Measurements from ENCODE around the gene GSTA5.
"Not testable (repeated sequence)": the region's sequence is repeated elsewhere in the genome, so short reads cannot be mapped to it uniquely, and the experiment has no call there.

GSTA5 gene

GRCh38 chr6:52840763-52841585, at the start of gene GSTA5:
Gene GSTA5, minus strand, starts transcription at chr6:52840813.
- no peak for DNase-seq

- DNase-seq, result no peak
Measured at GRCh38 chr6:52890018-52890417, 49.4 kb upstream of the GSTA5 start.

DNA sequence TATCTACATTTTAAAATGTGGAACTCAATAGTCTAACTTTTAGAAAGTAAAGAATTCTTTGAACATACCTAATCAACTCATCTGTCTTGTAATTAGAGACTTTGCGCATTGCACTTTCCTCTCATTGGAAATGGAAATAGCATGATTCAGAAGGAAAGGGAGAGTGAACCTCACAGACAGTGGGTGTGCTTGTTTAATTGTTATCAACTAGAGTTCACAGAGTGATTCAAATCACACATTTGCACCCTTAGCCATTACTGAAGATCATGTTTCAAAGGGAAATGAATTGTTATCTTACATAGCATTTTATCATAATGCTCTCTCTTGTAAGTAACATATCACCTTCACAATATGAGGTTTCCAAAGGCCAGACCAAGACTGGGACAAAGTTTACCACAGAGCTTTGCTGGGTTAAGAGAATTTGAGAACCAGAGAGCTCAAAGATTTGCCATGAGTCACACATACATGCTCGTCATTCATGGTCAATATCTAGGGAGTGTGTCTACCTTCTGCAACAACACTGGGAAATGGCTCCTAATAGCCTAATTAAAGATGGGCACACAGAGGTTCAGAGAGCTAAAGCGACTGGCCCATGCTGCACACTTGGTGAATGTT, 47.4 kb upstream of the GSTA5 start:
- DNase-seq, result no peak

- peak; percentile 82 for DNase-seq
Measured at GRCh38 chr6:52881996-52882841, 41.6 kb upstream of the GSTA5 start.

DNA sequence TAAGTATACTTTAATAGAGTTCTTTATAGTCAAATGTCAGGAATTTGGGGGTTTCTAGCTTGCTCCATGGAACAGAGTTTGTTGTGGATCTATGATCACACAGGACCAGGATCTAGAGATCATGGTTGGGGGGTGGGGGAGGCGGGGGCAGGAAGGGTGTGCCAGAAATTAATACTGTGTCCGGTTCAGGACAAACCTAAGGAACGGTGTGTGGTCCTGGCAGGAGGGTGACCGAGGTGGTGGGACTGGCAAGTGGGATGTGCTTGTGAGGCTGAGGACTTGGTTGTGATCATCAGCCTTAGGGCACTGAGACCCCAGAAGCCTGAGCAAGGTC, 41.0 kb upstream of the GSTA5 start:
- no peak for DNase-seq

- no peak for DNase-seq
Measured at GRCh38 chr6:52877786-52878185, 37.2 kb upstream of the GSTA5 start.

DNA sequence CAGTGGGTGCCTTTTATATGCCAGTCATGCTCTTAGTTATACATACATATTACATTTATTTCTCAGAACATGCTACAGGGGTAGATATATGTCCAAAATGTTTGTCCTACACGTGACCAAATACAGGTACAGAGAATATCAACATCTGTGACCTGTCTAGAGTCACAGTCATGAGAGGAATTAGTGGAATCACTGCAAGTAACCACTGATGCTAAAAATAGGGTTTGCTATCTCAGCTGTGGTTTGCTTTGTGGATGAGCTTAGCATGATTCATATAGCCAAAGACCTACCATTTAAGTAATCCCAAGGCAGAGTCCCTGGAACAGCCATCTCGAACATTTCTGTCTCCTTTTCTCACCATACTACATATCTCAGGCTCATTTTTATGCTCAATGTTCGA, 36.6 kb upstream of the GSTA5 start:
- peak; percentile 12 for DNase-seq

DNA sequence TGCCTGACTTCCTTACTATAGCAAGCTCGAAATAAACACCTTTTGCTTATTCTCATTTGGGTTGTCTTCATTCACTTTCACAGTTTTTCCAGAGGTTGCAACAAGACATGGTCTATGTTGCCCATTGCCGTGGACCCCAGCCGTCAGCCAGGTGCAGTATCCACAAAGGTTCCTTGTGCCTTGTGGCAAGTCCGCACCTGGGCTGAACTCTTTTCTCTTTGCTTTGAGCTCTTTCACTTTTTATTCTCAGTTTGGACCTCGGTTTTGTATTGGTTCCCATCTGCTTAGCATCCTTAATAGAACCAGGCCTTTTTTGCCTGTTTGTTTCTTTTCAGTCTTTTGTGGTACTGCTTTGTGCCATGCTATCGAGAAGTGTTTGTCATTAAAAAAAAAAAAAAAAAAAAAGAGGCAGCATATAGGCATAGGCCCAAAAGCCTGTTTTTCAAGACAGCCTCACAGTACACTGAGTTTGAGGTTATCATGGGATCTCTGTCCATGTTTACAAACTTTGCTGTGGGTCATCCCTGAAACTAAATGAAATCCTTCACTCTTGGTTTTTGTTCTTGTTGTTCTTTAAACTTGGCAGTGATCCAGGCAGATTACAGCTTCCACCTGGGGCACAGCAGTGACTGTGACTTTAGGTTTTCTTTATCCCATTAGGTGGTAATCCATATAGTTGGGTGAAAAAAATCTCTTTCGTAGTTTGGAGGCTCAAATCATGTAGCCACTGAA, 35.6 kb upstream of the GSTA5 start:
- DNase-seq, result no peak

- DNase-seq, result no peak
Measured at GRCh38 chr6:52872031-52872430, 31.4 kb upstream of the GSTA5 start.

DNA sequence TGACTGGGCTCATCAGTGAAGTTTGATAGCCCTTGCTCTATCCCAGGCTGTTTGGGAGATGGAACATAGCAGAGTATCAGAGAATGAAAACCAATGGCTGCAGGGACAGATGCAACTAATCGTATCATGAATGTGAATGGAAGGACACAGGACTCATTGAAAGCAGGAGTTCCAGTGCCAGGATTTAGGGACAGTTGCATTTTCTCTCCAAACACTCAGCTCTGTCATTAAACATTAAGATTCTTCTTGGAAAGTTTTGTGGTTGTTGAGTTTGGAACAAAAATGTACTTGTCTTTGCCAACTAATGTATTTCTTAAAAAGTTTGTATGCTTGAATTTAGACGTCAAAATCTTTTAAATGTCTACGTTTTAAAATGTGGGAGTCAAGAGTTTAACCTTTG, 31.0 kb upstream of the GSTA5 start:
- no peak for DNase-seq

- DNase-seq, result not testable (repeated sequence)
Measured at GRCh38 chr6:52870335-52871091, 29.9 kb upstream of the GSTA5 start.

GRCh38 chr6:52868899-52869298, 28.3 kb upstream of the GSTA5 start:
- DNase-seq, result not testable (repeated sequence)

GRCh38 chr6:52868240-52868639, 27.6 kb upstream of the GSTA5 start:
- no peak for DNase-seq

DNA sequence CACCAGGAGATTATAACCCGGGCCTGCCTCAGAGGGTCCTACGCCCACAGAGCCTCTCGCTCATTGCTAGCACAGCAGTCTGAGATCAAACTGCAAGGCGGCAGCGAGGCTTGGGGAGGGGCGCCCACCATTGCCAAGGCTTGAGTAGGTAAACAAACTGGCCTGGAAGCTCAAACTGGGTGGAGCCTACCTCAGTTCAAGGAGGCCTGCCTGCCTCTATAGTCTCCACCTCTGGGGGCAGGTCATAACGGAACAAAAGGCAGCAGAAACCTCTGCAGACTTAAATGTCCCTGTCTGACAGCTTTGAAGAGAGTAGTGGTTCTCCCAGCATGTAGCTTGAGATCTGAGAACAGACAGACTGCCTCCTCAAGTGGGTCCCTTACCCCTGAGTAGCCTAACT, 20.5 kb upstream of the GSTA5 start:
- not testable (repeated sequence) for DNase-seq

DNA sequence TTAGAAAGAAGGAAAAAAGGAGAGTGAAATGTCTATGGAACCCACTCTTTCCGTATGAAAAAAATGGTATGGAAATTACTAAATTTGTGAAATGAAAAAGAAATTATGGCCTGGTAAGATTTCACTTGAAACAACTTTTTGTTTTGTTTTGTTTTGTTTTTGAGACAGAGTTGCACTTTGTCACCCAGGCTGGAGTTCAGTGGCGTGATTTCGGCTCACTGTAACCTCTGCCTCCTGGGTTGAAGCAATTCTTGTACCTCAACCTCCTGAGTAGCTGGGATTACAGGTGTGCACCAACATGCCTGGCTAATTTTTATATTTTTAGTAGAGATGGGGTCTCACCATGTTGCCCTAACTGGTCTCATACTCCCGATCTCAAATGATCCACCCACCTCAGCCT, 17.8 kb upstream of the GSTA5 start:
- no peak for DNase-seq

DNA sequence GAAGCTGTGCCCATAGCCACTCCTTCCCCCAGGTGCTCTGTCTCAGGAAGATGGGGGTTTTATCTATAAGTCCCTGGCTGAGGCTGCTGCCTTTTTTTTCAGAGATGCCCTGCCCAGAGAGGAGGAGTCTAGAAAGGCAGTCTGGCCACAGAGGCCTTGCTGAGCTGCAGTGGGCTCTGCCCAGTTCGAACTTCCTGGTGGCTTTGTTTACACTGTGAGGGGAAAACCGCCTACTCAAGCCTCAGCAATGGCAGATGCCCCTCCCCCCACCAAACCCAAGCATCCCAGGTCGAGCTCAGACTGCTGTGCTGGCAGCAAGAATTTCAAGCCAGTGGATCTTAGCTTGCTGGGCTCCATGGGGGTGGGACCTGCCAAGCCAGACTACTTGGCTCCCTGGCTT, 15.5 kb upstream of the GSTA5 start:
- not testable (repeated sequence) for DNase-seq

GRCh38 chr6:52849137-52849536, 8.5 kb upstream of the GSTA5 start:
- DNase-seq, result no peak

DNA sequence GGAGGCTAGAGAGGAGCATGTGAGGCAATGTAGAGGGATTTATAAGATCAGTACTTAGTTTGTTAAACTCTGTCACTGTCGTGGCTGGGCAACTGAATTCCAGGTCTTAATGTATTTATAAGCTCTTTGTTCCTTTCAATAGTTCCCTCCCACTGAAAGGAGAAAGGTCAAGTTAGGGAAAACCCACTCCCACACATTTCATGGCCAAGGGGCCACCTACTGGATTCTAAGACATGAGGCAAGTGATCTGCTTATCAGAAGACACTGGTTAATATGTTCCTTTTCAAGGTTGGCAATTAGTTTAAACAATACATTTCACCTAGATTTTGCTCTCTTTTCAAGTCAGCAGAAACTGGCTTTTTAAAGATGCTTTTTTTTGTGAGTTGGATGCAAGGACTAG, 5.4 kb upstream of the GSTA5 start:
- no peak for DNase-seq

DNA sequence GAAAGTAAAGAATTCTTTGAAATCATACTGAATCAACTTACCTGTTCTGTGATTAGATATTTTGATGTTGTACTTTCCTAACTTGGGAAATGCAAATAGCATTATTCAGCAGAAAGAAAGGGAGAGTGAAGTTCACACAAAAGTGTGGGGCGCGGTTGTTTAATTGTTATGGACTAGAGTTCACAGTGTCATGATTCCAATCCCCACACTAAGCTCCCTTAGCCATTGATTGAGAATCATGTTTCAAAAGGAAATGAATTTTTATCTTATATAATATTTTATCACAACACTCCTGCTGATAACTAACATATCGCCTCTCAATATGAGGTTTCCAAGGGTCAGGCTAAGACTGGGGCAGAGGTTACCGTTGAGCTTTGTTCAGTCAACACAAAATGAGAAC, 3.0 kb upstream of the GSTA5 start:
- no peak for DNase-seq

DNA sequence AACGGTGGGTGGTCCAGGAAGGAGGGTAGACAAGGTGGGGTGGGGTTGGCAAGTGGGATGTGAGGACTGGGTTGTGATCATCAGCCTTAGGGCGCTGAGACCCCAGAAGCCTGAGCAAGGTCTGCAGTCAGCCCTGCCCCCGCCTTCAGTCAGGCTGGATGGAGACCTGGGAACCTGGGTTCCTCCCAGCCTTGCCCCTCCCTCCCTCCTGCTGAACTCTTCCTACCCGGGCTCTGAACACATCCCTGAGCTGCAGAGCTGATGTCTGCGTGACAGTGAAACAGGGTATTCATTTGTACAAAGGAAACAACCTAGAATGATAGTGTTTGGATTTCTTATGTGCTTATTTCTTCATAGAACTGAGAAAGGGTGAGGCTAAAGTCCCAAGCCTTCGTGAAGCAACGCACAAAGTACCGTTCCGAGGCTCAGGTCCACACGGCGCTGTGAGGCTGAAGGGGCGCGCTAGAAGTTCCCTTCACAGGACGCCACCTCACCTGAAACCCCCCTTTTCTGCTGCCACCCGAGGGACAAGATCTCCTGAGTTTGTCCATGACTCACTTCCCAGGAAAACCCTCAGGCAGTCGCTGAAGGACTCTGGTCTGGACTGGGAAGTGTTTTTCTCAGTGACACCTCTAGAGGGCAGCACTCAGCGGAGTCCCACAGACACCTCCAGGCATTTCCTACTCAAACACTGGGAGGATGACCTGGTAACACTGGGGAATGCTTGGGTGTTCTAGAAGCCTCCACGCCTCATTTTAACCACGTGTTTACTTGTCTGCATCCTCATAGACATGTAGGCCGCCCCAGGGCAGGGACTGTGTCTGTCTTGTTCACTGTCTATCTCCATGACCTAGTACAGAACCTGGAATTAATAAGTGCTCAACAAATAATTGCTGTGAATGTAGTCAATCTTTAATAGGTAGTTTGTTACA, 1.2 kb downstream of the GSTA5 start:
- peak; percentile 56 for DNase-seq

DNA sequence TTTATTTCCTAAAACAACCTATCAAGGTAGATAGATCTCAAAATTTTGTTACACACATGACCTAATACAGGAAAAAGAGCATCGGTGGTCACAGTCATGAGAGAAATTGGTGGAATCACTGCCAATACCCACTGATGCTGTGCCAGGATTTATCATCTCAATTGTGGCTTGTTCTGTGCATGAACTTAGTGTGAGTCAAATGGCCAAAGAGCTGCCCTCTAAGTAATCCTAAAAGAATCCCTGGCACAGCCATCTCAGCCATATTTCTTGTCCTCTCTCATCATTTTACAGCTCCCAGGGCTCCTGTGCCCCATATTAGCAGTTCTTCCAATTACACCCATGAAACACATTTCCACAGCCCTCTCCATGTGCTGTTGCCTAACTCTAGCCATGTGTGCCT, 6.1 kb downstream of the GSTA5 start:
- DNase-seq, result no peak

Measured in activated CD4-positive, alpha-beta T cell treated with anti-CD3 and anti-CD28 coated beads, Interleukin-2, amount 50 U/mL, for 16 hours (primary cell).